D721Med (cell line): Measurements from ENCODE around the gene OPA1.

Source experiments
- DNase-seq: peaks from one replicate; pipeline ENCODE4 v3.0.0; 2011; ENCODE audit warnings: low spot score; ENCODE audit not compliant: insufficient read length
- FAIRE-seq: peaks from 2 replicates; lab custom pipeline; 2011; peaks lifted over from hg19 to GRCh38; lab: Jason Lieb, UNC
- TF ChIP-seq, protein P1 (sequence below): IDR thresholded peaks from 2 replicates; pipeline ENCODE4 v1.5.1; 2012; ENCODE audit warnings: mild to moderate bottlenecking, control low read depth; ENCODE audit not compliant: insufficient read depth; ENCODE audit errors: missing control alignments

The OPA1 gene

DNA sequence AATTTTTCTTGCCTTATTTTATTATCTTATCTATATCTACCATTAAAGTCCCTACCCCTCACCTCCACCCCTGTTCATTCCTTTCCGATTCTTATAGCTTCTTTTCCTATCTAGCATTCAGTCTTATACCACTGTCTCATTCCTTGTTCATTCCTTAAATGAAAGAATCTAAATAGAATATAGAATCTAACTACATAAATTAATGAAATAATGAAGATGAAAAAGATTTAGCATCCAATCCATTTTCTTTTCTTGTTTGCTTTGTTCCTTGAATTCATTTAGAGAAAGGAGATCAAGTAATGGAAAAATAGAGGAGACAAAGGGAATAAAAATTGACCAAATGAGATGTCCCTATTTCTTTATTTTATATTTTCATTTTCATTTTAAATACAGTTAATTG is 67.2 kb downstream of the OPA1 start:
- TF ChIP-seq, protein P1, sequence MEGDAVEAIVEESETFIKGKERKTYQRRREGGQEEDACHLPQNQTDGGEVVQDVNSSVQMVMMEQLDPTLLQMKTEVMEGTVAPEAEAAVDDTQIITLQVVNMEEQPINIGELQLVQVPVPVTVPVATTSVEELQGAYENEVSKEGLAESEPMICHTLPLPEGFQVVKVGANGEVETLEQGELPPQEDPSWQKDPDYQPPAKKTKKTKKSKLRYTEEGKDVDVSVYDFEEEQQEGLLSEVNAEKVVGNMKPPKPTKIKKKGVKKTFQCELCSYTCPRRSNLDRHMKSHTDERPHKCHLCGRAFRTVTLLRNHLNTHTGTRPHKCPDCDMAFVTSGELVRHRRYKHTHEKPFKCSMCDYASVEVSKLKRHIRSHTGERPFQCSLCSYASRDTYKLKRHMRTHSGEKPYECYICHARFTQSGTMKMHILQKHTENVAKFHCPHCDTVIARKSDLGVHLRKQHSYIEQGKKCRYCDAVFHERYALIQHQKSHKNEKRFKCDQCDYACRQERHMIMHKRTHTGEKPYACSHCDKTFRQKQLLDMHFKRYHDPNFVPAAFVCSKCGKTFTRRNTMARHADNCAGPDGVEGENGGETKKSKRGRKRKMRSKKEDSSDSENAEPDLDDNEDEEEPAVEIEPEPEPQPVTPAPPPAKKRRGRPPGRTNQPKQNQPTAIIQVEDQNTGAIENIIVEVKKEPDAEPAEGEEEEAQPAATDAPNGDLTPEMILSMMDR: no peak
- FAIRE-seq: no peak
- DNase-seq: no peak

DNA sequence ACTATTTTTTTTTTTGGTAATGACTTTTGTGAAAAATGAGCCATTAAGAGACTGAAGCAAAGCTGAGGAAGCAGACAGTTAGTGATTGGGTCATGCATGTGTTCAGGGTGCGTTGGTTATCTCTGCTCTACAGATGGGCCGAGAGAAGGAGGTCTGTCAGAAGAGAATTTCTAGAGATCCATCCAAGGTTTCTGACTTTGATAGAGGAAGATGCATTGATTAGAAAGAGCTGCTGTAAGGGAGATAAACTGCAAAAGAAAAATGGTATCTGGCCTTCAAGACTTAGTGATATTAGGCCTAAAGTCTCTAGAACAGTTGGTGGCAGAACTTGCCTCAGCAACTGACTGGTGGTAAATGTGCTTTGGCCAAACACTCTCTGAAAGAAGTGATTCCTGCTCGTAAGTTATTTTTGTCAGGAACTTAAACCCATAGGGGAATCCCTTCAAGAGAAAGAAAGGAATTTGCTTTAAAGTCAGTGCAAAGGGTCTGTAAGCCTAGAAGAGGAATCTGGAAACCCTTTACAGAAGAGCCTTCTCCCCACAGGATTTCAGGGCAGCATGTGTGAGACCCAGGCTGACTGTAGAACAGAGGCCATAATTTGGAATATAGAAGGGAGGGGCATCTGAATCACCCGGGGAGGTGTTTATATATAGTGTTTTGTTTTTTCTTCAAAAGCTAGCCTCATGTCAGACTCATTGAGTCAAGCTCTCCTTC is 67.8 kb downstream of the OPA1 start:
- DNase-seq (no peak), FAIRE-seq (no peak)
- TF ChIP-seq, protein P1: no peak

DNA sequence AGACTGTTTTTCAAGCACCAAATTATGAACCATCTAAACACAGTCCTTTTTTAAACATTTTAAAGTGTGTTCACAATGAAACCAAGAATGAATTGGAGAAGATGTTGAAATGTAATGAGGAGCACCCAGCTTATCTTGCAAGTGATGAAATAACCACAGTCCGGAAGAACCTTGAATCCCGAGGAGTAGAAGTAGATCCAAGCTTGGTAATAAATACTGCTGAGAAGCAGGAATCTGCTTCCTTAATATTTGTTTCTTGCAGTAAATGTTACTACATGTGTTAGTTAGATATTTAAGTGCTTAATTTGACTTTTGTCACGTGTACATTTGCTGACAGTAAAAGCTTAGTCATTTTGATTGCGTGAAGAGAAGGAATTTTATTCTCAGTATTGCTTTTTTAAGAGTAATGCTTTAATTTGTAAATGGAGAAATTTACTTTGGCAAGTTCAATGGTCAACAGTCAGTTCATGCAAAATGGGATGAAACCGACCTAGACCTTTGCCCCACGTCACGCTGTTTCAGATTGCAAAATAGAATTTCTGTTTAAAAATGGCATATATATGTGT is 69.8 kb downstream of the OPA1 start:
- TF ChIP-seq, protein P1: no peak
- FAIRE-seq: no peak
- no peak for DNase-seq

DNA sequence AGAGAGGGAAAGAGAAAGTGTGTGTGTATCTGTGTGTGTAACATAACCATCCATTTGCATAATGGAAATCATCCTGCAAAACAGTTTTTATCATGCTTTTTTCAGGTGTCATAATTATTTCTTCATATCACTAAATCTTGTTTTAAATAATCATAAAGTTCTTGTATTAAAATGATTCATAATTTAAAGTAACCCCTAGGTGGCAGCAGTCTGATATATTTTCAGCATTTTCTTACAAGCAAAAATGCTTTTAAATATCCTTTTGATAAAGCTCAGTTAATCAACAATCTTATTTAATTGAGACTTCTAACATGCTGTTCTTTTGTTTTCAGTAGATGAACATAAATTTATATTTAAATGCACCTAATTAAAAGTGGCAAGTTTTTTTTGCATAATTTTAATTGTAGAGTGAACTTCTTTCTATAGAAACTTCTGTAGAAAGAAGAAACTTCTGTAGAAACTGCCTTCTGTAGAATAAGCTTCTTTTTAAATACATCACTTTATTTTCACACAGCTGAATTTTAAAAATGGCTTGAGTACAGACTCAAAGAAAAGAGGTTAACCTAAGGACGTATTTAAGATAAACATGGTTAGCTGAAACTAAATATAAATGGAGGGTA is 72.5 kb downstream of the OPA1 start:
- TF ChIP-seq, protein P1: peak; percentile 46
- FAIRE-seq: no peak
- DNase-seq: no peak

DNA sequence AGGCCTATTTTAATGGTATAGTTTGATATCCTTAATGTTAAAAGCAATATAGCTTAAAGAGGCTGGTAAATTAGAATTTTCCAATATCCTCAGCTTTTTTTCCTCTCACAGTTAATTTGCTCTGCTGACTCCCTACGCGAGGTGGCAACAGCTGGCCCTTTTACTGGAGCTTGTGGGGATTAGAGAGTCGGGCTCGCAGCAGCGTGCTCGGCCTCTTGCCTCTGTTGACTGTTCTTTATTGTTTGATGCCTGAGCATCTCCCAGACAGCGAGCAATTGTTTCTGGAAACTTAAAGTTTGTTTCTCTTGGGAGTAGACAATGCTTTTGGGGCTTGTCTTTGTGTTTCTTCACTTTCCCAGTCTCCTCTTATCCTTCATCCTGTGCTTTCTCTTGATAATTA is 80.8 kb downstream of the OPA1 start:
- no peak for FAIRE-seq
- DNase-seq: peak; percentile 44
- TF ChIP-seq, protein P1: peak; percentile 27

DNA sequence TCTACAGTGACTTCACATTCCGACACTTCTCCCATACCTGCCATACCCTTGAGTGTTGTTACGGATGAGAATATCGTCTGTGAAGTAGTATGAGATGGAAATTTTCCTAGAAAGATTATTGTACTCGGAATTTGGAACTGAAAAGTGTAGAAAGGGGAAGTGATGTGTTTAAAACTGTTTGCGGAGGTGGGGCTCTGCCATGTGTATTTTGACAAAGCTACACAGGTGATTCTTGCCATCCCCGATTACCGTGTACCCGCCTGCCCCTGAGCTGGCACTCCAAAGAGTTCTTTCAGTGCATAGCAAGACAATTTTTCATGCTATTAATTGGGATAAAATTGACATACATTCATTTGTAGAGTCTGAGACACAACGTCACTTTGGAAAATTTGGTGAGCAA is 81.7 kb downstream of the OPA1 start:
- no peak for DNase-seq
- no peak for FAIRE-seq
- TF ChIP-seq, protein P1: no peak

DNA sequence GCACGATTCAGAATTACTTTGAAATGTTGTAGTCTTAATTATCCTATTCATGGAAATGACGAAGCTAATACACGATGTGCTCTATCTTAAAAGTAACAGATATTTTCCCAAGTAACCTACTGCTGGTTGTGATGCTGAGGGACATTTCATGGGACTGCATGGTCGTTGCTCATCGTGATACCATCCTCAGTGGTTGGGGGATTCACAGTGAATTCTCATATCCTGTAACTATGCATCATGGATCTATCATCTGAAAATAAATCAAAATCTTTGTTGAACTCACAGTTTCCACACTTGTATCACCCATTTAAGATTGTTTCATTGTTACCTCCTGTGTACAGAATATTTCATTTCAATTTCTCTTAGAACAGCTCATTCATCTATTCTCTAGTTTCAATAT is 84.7 kb downstream of the OPA1 start:
- no peak for FAIRE-seq
- TF ChIP-seq, protein P1: no peak
- no peak for DNase-seq
